AG04449 (cell line): ENCODE results near the gene COMMD7.

ENCODE experiments used
- CTCF ChIA-PET: fragments of 350-600 bp; formaldehyde crosslinking; extraction: SDS; loops from one replicate; lab custom pipeline; 2021; ENCODE audit warnings: antibody characterized with exemption; lab: Yijun Ruan, JAX
- POLR2A ChIA-PET: fragments of 400-600, 350-600 bp; formaldehyde crosslinking; extraction: SDS; loops from one replicate; lab custom pipeline; 2020; ENCODE audit warnings: antibody characterized with exemption, inconsistent platforms; lab: Yijun Ruan, JAX
- DNase-seq: peaks from one replicate; pipeline ENCODE4 v3.0.0-alpha.2; 2010; ENCODE audit warnings: low read depth, low spot score
- H3K4me3 ChIP-seq: 2 replicates; pipeline ENCODE4 v1.5.1; 2011; ENCODE audit warnings: low read depth, mild to moderate bottlenecking, control low read depth, low read length
- TF ChIP-seq, protein P1 (sequence below): IDR thresholded peaks from one replicate; pipeline ENCODE4 v1.5.1; 2011; ENCODE audit warnings: mild to moderate bottlenecking, moderate library complexity, low read length, control low read depth, inconsistent platforms; ENCODE audit not compliant: insufficient read depth; ENCODE audit errors: missing control alignments

Gene COMMD7

DNA sequence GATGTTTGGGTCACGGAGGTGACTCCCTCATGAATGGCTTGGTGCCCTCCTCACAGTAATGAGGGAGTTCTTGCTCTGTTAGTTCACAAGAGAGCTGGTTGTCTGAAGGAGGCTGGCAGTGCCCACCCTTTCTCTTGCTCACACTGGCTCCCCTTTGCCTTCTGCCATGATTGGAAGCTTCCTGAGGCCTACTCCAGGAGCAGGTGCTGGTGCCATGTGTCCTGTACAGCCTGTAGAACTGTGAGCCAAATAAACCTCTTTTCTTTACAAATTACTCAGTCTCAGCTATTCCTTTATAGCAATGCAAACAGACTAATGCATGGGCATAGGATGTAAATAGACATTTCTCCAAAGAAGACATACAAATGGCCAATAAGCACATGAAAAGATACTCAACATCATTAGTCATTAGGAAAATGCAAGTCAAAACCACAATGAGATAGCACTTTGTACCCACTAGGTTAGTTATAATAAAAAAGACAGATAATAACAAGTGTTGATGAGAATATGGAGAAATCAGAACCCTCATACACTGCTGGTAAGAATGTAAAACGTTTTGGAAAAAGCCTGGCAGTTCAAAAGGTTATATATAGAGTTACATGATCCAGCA, 87.3 kb downstream of the COMMD7 start:
- CTCF ChIA-PET, result interaction anchor here (1.6 to 24.3 kb wide), 3 partner anchors 8 to 132 kb away, joined by 6 to 653 read pairs (median 7); no protein-coding TSS in a partner anchor

DNA sequence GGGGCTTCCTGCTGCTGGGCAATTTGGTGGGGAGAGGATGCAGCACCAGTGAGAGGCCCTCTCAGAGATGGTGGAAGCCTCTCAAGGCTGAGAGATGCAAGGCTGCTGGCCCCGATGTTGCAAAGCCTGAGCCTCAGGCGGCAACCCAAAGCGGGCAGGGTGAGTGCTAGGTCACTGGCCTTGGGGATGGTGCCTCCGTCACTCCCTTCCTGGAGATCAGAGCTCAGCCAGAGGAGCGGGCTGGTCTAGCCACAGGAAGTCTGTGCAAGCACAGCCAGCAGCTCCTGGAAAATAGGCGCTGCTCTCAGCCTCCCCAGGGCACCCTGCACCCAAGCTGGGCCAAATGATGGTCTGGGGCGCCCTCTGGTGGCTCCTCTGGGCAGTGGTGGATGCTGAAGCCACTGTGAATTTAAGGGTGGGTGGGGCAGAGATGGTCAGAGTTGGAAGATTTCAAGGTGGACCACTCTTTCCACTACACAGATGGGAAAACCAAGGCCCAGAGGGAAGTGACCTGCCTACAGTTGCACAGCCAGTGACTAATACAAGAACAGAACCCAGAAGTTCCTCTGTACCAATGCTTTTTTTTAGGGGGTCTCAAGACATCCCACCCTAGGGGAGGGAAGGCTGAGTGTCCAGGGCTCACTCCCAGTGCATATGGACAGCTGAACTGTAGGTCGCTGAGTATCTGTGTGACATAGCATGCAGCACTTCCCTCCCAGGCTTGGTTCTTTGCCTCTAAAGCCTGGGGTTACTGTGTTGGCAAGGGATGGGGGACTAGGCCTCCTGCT, 90.3 kb downstream of the COMMD7 start:
- ChIA-PET CTCF (interaction anchor here (0.5 to 24.3 kb wide), 42 partner anchors 9 to 830 kb away, joined by 3 to 653 read pairs (median 4); no protein-coding TSS in a partner anchor), POLR2A (interaction anchor here (1.2 kb wide), 1 partner anchor 131 kb away, joined by 3 read pairs; no protein-coding TSS in a partner anchor)
- TF ChIP-seq, protein P1, sequence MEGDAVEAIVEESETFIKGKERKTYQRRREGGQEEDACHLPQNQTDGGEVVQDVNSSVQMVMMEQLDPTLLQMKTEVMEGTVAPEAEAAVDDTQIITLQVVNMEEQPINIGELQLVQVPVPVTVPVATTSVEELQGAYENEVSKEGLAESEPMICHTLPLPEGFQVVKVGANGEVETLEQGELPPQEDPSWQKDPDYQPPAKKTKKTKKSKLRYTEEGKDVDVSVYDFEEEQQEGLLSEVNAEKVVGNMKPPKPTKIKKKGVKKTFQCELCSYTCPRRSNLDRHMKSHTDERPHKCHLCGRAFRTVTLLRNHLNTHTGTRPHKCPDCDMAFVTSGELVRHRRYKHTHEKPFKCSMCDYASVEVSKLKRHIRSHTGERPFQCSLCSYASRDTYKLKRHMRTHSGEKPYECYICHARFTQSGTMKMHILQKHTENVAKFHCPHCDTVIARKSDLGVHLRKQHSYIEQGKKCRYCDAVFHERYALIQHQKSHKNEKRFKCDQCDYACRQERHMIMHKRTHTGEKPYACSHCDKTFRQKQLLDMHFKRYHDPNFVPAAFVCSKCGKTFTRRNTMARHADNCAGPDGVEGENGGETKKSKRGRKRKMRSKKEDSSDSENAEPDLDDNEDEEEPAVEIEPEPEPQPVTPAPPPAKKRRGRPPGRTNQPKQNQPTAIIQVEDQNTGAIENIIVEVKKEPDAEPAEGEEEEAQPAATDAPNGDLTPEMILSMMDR, result peak; percentile 95
- no peak overlapping the region for H3K4me3 ChIP-seq
- DNase-seq, result peak; percentile 14

More for the DNA sequence above, 87.3 kb downstream of the COMMD7 start:
- POLR2A ChIA-PET, result no interaction called here
- H3K4me3 ChIP-seq, result no peak overlapping the region
- DNase-seq, result no peak
- TF ChIP-seq, protein P1, result no peak
